Colon (tissue), 2 donors: ENCODE results near the gene DEFB114.

ENCODE experiments used
- FAIRE-seq: peaks from 2 replicates; lab custom pipeline; 2012; peaks lifted over from hg19 to GRCh38; lab: Jason Lieb, UNC
- donor health status: control.
- donor health status: control.

Gene DEFB114

DNA sequence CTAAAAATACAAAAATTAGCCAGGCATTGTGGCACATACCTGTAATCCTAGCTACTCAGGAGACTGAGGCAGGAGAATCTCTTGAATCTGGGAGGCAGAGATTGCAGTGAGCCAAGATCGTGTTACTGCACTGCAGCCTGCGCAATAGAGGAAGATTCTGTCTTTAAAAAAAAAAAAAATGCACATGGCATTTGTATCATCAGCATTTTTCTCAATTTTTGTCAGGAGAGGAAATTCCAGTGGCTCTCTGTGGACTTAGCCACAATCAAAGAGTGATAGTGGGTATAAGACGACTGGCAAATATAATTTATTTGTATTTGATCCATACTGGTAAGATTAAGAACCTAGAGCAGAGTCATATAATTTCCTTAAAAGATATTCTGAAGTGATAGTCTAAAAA is 28.6 kb downstream of the DEFB114 start:
- FAIRE-seq, result no peak

GRCh38 chr6:49934770-49935169 is 29.2 kb downstream of the DEFB114 start:
- FAIRE-seq, result no peak

DNA sequence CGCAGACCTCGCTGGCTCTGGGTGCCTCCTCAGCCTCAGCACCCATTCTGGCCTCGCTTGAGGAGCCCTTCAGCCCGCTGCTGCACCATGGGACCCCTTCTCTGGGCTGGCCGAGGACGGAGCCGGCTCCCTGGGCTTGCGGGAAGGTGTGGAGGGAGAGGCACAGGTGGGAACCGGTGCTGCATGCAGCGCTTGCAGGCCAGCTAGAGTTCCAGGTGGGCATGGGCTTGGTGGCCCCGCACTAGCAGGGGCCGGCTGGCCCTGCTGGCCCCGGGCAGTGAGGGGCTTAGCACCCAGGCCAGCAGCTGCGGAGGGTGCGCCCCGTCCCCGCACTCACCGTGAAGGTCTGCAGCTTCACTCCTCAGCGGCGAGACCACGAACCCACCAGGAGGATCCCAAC is 30.4 kb downstream of the DEFB114 start:
- FAIRE-seq, result no peak

GRCh38 chr6:49929340-49929739 is 34.6 kb downstream of the DEFB114 start:
- no peak for FAIRE-seq

GRCh38 chr6:49923826-49924225 is 40.1 kb downstream of the DEFB114 start:
- FAIRE-seq, result no peak

DNA sequence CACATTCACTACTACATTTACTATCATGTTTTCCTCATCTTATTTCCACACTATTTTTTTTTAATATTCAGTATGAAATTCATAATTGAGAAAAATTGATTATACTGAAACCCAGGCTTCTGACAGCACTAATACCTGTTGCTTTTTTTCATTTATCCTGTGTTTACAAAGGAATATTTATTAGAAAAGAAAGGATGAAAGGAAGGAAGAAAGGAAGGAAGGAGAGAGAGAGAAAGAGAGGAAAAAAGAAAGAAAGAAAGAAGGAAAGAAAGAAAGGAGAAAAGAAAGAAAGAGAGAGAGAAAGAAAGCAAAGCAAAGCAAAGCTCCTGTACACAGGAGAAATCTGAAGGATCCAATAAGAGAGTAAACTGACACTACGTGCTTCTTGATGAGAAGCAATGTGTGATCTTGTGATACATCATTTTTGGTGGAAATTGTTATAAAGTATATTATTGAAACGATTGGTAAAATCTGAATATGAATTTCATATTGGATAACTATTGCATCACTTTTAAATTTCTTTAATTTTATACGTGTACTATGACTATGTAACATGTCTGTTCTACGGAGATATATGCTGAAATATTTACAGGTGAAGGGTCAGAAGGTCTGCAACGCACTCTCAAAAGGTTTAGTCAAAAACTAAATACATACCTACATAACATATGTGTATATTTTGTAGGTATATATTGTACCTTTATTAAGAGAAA is 43.9 kb downstream of the DEFB114 start:
- FAIRE-seq, result no peak

GRCh38 chr6:49919261-49919660 is 44.7 kb downstream of the DEFB114 start:
- no peak for FAIRE-seq

- no peak for FAIRE-seq
Measured at GRCh38 chr6:49918787-49919186, 45.2 kb downstream of the DEFB114 start.

GRCh38 chr6:49915035-49915434 is 48.9 kb downstream of the DEFB114 start:
- FAIRE-seq, result no peak

- no peak for FAIRE-seq
Measured at GRCh38 chr6:49913636-49914375, 50.2 kb downstream of the DEFB114 start.

DNA sequence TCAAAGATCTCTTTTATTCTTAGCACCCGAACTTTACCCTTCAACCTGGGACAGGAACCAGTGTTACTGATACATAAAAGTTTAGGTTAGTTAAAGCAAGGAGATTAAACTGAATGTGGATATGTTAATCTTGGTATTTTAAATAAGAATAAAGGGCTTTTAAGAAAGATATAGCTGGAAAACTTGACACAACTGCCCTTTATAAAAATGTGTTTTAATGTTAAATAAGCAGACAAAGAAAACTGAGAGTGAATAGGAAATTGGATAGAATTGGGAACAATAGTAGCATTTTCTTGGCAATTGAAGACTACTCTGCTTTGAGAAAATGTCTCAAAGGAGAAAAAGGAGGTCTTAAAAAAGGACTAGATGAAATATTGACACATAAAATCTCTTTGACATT is 51.8 kb downstream of the DEFB114 start:
- FAIRE-seq, result no peak

GRCh38 chr6:49911252-49911651 is 52.7 kb downstream of the DEFB114 start:
- no peak for FAIRE-seq
